NCI-H1092 treated with DMSO at 0.1 percent for 48 hours (cell line): ENCODE measurements around the gene PGC.

Source experiments
- DNase-seq: peaks from one replicate; lab custom pipeline; 2025; lab: John Stamatoyannopoulos, UW

The PGC gene

GRCh38 chr6:41746107-41746506 is 1.1 kb downstream of the PGC start:
- no peak for DNase-seq

DNA sequence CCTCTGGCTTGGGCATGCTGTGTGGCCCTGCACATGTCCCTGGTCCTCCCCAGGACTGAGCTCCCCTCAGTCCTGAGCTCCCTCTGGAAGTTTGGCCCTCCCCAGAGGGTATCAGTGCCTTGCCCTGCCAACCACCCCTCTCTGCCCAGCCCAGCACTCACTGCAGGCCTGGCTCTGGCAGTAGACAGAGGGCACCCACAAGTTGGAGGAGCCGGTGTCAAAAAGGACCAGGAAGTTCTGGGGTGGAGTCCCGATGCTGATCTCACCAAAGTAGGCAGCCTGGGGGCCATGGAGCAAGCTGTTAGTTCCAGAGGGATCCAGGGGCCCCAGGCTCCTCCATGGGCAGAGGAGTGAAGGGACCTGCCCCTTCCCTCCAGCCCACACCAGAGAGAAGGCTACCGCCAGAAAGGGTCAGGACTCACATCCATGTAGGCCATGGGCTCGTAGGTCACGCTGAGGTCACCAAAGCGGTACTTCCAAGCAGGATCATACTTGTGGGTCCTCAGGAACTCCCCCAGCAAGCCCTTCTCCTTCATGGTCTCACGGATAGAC is 2.9 kb downstream of the PGC start:
- no peak for DNase-seq

GRCh38 chr6:41743406-41744235 is 3.6 kb downstream of the PGC start:
- no peak for DNase-seq

GRCh38 chr6:41741625-41742490 is 5.3 kb downstream of the PGC start:
- no peak for DNase-seq

- DNase-seq, result no peak
These were observed 6.6 kb downstream of the PGC start for GRCh38 chr6:41740366-41741162.

DNA sequence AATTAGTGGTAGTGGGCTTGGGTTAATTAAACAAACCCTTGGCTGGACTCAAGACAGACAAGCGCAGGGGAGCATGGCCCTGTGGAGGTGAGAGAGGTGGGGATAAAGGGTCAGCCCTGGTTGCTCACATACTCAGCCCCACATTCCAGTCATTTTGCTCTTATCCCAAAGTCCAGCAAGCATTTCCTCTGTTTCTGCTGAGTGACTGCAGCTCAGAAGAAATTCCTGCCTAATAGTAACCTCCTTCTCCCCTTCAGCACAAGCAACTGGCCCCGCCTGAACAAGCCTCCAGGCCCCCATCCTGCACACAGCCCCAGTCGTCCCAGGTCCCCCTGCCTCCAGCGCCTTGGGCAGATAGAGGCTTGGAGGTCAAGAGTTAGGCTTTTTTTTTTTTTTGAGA is 8.2 kb downstream of the PGC start:
- DNase-seq, result no peak

DNA sequence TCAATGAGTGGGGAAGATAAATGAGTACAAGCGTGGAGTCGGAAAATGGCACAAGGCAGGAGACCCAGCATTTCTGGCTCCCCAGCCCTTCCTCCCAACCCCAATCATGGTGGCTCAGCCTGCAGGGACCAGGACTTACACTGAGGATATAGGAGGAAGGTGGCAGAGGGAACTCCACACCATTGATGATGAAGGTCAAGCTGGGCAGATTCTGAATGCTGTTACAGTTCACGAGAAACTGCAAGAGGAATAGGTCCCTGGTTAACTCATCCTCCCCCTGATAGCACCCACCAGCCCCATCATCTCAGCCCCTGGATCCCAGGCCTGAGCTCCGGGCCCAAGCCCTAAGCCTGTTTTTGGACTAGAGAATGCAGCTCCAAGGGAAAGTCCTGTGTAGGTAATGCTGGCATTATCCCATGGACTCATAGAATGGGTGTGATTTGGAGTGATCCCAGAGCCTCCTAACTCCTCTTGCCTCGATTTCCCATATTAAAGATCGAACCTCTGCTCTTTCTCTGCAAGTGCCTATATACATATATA is 9.5 kb downstream of the PGC start:
- no peak for DNase-seq

DNA sequence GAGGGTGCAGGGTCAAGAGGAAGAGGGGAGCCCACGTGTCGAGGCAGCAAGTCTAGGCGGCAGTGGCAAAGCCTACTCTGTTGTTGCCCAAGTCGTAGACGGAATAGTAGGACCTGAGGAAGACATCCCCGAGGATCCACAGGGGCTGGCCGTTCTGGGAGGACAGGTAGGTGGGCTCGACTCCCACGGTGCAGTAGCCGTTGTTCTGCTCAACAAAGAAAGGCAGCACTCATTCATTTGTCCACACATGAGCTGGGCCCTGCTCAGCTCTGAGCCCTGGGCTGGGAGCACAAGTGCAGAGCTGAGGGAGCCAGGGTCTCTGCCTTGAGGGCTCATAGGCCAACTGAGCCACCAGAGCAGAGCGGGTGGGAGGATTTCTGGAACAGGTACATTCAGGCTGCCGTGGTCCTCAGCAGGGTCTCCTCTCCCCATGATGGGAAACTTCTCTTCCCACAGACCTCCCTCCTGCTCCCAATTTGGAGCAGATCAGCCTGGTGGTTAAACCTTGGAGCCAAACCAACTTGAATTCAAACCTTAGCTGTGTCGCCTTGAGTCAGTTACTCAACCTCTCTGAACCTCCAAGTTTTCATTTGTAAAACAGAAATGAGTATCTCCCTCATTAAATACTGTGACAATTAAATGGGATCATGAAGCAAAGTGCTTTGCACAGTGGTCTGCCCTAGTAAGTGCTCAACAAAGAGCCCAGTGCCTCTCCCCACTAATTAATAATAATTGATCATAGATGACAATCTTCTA is 10.2 kb downstream of the PGC start:
- DNase-seq, result no peak

DNA sequence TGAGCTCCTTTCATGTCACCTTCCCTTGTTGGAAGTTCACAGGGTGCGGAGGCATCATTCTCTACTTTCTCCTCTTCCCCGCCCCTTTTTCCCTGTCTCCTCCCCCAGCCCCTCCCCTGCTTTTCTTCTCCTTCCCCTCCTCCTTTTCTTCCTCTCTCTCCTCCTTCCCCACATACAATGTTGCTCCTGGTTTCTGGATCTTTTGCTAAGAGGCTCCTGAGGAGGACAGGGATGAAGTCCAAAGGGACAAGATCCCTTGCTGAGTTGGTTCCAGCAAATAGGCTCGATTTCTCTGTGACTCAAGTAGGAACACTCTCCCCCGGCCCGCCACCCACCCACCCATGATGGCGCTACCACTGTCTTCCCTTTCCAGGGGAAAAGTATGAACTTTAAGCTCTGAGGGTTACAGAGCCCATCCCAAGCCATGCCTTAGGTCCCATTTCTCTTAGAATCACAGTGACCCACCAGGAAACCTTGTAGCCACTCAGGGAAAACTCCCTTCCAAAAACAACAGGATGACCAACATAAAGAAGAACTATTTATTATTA is 10.9 kb downstream of the PGC start:
- no peak for DNase-seq

DNA sequence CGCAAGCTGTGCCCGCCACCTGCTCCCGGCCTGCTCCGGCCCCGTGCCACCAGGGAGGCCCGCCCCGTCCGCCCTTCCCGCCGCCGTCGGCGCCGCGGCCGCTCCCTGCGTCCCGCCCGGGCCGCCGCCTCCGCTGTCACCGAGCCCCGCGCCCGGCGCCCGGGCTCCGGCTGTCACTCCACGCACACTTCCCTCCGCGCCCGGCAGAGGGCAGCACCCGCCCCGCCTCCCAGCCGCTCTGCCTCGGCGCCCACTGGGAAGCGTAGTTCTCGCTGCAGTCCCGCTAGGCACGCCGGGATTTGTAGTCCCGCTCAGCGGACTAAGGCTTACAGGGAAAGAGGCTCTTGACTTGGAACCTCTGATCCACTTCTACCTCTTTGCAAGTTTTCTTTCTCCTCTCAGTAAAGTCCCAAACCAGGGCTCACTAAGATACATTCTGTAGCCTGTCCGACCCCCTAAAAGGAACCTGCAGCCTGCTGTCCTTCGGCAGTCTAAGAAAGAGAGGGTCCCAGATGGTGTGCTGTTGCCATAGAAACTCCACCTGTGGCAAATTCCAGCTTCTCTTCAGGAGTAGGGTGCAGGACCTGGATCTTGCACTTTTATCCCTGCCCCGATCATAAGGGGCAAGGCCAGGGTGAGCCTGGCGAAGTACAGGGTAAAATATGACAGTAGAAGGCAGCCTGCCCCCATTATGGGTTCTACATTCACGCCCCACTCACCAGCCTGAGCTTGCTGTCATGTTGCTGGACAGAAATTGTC is 11.6 kb downstream of the PGC start, which contains the start of gene TFEB:
TFEB (minus strand) TSS at position 182 of the 759 bp plus-strand sequence. CDS start 44,395 bp downstream, outside the sequence.
- peak; percentile 79 for DNase-seq

DNA sequence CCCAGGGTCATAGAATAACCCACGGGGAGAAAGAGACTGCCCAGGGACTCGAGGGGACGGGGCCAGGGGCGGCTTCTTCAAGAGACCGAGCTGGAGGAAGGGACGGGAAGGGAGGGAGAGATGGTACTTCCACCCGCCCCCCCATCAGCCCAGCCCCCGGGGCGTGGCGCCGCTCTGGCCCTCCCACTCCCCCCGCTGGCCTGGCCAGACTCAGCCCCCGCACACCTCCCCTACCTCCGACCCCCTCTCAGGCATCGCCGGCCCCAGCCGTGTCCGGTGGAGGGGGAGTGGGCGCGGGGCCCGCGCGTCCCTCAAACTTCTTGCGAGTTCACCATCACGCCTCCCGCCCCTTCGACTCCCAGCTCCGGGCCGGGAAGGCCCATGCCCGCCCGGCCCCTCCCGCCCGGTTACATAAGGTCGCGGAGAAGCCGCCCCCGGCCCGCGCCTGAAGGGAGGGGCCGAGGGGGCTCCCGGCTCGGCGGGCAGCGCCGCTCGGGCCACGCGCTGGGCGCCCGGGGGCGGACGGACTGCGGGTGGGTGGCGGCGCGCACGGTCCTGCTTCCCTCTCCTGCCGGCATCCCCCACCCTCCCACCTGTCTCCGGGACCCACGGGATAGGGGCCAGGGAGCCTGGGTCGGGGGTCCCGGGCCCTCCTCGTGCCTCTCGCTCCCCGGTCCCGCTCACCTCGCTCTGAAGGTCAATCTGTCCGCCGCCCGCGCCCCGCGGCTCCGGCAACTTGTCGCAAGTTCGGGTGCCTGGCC is 12.4 kb downstream of the PGC start:
- DNase-seq, result peak; percentile 41

DNA sequence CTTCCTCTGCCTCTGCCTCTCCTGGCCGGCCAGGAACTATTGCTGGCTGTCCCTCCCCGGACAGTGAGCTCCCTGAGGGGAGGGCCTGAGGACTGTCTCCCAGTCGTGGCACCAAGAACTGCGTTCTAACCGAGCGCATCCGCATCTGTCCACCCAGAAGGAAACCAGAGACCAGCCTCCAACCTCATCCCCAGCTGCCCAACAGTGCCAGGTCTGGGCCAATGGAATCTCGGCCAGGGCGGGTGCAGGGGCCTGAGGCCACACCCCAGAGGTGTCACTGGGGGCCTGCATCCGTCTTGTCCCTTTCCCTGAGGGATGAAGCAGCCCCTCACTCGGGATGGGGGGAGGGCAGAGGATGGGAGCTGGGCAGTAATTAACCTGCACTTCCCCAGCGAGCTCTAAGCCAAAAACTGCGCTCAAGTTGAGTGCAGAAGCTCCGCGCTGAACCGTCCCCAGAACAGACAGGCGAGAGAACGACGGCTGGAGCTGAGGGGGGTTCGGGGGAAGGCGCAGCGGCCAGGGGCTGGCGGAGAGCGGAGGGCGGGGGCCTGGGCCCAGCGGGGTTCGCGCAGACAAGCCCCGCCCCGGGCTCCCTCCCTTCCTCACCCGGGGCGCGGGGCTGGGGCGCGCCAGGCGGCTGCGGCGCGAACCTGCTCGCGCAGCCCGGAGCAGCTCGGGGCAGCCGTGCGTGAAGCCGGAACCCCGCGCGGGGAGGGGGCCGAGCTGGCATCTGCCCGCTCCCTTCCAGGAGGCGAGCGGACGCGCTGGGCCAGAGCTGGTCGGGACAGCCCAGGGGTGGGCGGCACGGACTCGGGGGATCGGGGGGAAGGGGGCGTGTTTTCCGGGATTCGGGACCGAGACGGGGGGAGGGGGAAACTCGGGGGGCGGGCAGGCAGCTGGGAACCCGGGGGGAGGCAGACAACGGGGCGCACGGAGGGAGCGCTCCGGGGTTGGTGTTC is 13.2 kb downstream of the PGC start:
- DNase-seq, result peak; percentile 72

DNA sequence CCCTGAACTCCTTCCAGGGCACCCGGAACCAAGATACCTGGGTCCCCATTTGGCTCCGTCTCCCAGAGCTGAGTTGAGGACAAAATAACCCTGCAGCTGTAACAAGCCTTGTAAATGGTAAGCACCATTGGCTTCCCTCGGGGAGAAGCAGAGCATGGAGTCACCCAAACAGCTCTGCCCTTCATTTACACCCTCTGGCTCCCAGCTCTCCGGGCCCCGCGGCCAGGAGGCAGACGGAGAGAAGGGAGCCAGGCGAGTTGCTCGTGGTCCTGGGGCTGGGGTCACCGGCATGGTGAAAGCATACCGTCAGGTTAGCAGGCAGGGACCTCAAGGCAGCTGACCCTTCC is 13.9 kb downstream of the PGC start:
- no peak for DNase-seq

DNA sequence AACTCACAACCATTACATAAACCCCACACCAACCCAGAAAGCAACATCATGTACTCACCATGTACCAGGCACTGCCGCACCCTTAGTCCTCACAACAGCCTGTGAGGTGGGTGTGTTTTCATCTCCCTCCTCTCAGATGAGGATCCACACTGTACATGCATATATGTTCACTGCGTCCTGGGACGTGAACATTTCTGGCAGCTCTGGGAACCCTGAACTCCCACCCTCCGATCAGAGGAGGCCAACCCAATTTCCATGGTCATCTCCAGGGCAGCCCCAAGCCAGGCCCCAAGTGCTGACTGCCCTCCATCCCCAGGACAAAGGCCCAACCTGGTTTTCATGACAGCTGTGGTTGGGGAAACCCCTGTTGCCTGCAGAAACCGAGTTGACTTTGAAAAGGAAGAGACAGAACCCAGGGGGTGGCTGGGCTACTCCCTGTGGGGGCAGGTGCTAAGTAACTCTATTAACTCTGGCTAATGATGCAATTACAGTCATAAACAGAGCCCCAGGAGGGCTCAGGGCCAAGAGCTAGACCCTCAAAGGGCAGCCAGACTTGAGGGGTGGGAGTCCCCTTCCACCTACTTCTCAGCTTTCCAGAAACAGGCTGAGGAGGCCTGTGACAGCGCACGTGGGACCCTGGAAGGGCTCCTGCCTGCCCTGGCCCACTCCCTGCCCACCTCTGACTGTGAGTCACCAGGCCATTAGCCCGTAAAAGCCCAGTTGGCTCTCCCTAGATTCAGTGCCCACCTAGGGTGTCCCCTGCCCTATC is 14.4 kb downstream of the PGC start:
- no peak for DNase-seq

GRCh38 chr6:41732149-41732548 is 15.0 kb downstream of the PGC start:
- DNase-seq, result no peak

DNA sequence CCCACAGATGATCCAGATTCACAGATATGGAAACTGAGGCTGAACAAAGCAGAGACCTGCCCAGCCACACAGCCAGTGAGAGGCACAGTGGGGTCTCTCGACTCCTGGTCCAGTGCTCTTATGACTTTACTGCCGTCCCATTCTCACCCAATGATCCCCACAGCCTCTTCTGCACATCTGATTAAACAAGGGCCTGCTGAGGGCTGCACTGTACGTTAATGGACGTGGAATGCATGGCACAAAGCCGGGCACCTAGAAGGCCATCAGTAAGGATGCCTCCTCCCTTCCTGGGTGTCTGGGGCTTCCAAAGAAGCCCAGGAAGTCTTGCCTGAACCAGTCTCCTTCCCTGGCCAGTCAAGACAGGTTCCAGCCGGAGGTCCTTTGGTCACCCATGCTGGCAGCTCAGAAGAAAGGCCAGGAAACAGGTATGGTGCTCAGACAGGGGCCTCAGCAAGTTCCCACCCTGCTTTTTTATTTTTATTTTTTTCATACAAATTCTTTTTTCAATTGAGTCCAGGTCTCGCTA is 15.6 kb downstream of the PGC start:
- no peak for DNase-seq
